ENCODE results near the gene DSE. TPM values are rescaled to one million over a fixed set of nuclear protein-coding genes. Genes with fewer than 3 reads are reported as not detected.

Gene DSE
- total RNA-seq, 1 experiment from 2014 or later: 38.5 TPM

GRCh38 chr6:116369540-116369939, 1.2 kb upstream of the DSE start:
- Histone ChIP-seq H3K4me1 (ENCODE audit: control insufficient read depth in 1 of 2, insufficient read depth in 2 of 2, low read length in 2 of 2) (peaks cover 7 to 21% of the 10 kb centered on the region in 2 experiments), H3K9me2 (ENCODE audit: insufficient read depth) (no peaks in the 10 kb centered on the region), H3K9ac (ENCODE audit: low read length) (peak overlapping the region; percentile 87; the same call in 1 of the 2 replicates), H3K4me2 (ENCODE audit: low read length) (peak overlapping the region; percentile 93), H3K27me3 (ENCODE audit: insufficient read depth, low read length) (no peaks in the 10 kb centered on the region), H3K36me3 (ENCODE audit: control insufficient read depth in 1 of 2, insufficient read depth in 2 of 2, low read length in 2 of 2) (no peaks in the 10 kb centered on the region), H4K20me1 (ENCODE audit: insufficient read depth) (no peaks in the 10 kb centered on the region), H2AFZ (ENCODE audit: low read depth, low read length, poor library complexity, severe bottlenecking) (no peak overlapping the region), H3K79me2 (ENCODE audit: insufficient read depth, low read length) (peaks cover 31% of the 10 kb centered on the region), H3K27ac (ENCODE audit: low read depth, low read length) (no peak overlapping the region), H3K9me3 (ENCODE audit: control insufficient read depth in 1 of 2, insufficient read depth in 1 of 2, low read depth in 1 of 2, low read length in 2 of 2) (no peaks in the 10 kb centered on the region), H3K4me3 (replicated peaks in 1 of 2; ENCODE audit: low read depth in 1 of 2, low read length in 2 of 2) (peak overlapping the region in 1 of 2 experiments; percentile 84; a peak in 2 of 4 replicates)
- no TSS peak for BruUV-seq (replicated peaks)
- CTCF ChIA-PET: interaction anchor here (0.8 kb wide), 1 partner anchor 9 kb away, joined by 3 read pairs; no protein-coding TSS in a partner anchor
- TF ChIP-seq ZBTB33 (IDR thresholded peaks at IDR 0.05; ENCODE audit: extremely low read depth, insufficient replicate concordance, low read length) (no peak), SIN3A (IDR thresholded peaks at IDR 0.05; ENCODE audit: low read depth) (no peak), CBX3 (IDR thresholded peaks at IDR 0.05; ENCODE audit: low read depth) (no peak), ZNF274 (IDR thresholded peaks at IDR 0.05; ENCODE audit: low read depth, low read length) (no peak), JUND (IDR thresholded peaks at IDR 0.05) (no peak), CEBPB (IDR thresholded peaks at IDR 0.05; ENCODE audit: low read depth) (no peak), POLR2AphosphoS5 (IDR thresholded peaks at IDR 0.05; ENCODE audit: low read depth, low read length) (no peak), ATF3 (IDR thresholded peaks at IDR 0.05) (no peak)
- POLR2A ChIA-PET: no interaction called here
- intact Hi-C loops (cut with micrococcal nuclease): no loop called here
- no peak for DNase-seq (ENCODE audit: low read depth, low spot score)
- RAD21 ChIA-PET (ENCODE audit: low non-redundant PET in 1 of 2, low total read pairs in 2 of 2, uncharacterized antibody in 2 of 2, unreplicated experiment in 2 of 2): no interaction called here
- no peak for ATAC-seq
